Melanocyte of skin (primary cell): Measurements from ENCODE around the gene TRPM6. TPM values are rescaled to one million over a fixed set of nuclear protein-coding genes. Genes with fewer than 3 reads are reported as not detected.

Source experiments
- small RNA-seq, 2 donors: library from RNA; depleted of rRNA; stranded (forward); fragments of <200 nt; gene quantifications; one replicate each; pipeline ENCODE3, GENCODE V24; 2012
- total RNA-seq, 2 donors: library from RNA; depleted of rRNA; stranded (reverse); fragments of >200 nt; gene quantifications; 2 replicates each; pipeline ENCODE4 v1.2.3, GENCODE V29; 2012

TRPM6 gene, protein sequence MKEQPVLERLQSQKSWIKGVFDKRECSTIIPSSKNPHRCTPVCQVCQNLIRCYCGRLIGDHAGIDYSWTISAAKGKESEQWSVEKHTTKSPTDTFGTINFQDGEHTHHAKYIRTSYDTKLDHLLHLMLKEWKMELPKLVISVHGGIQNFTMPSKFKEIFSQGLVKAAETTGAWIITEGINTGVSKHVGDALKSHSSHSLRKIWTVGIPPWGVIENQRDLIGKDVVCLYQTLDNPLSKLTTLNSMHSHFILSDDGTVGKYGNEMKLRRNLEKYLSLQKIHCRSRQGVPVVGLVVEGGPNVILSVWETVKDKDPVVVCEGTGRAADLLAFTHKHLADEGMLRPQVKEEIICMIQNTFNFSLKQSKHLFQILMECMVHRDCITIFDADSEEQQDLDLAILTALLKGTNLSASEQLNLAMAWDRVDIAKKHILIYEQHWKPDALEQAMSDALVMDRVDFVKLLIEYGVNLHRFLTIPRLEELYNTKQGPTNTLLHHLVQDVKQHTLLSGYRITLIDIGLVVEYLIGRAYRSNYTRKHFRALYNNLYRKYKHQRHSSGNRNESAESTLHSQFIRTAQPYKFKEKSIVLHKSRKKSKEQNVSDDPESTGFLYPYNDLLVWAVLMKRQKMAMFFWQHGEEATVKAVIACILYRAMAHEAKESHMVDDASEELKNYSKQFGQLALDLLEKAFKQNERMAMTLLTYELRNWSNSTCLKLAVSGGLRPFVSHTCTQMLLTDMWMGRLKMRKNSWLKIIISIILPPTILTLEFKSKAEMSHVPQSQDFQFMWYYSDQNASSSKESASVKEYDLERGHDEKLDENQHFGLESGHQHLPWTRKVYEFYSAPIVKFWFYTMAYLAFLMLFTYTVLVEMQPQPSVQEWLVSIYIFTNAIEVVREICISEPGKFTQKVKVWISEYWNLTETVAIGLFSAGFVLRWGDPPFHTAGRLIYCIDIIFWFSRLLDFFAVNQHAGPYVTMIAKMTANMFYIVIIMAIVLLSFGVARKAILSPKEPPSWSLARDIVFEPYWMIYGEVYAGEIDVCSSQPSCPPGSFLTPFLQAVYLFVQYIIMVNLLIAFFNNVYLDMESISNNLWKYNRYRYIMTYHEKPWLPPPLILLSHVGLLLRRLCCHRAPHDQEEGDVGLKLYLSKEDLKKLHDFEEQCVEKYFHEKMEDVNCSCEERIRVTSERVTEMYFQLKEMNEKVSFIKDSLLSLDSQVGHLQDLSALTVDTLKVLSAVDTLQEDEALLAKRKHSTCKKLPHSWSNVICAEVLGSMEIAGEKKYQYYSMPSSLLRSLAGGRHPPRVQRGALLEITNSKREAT (N-terminal part only)
- under 1 TPM; under 0.01 to 0.33 TPM for total RNA-seq

DNA sequence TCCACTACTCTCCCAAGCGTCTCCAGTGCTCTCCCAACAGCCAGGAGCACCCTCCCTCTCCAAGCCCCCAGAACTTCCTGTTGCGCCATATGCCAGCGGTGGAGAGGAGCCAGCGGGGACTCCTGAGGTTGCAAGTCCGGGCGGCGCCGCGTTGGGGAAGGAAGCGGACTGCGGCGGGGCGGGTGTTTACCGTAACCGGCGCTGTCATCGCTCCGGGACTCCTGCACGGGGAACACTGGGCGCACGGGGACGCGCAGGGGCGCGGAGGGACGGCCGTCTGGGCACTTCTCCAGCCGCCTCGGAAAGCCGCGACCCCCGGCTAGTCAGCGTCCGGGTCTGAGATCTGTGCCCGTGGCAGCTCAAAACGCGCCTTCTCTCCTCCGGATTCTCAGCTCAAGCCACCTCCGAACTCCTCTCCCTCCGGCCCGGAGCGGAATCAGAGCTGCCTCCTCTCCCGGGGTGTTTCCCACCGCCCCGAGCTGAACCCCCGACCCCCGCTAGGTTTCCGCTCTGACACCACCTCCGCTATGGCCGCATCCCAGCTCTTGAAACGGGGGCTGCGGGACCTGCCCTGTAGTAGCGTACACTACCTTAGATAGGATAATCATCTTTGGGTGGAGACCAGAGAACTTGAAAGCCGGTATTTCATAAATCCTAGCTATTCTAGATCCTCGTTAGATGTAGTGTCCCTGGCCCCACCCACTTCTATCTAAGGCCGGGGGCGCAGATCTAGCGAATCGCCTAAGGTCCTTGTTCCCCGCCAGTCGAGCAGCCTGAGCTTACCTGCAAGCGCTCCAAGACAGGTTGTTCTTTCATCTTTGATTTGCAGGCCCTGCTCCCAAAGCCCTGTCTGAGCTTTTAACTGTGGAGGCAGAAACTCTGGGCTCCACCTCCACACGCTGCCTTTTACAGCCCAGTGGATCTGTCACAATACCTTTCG, at the start of gene TRPM6:
TSS of gene TRPM6 (minus strand) at position 881 of the 940 bp plus-strand sequence. CDS start at position 816, 65 bp downstream.

Small RNA genes lying within 50 kb of the gene (small RNA-seq; reads per million reads assigned to genes)
- gene RNU6-445P = 0 reads per million in 2 donors

Other genes with a start within 250 kb of the TRPM6 start
- 10 to 100 TPM in 1 of 2 donors, 1 to 10 TPM in 1; 5.5 to 11.0 TPM for gene C9orf40, start 65.0 kb upstream of the TRPM6 start, total RNA-seq
- gene CARNMT1, start 140.4 kb upstream of the TRPM6 start, total RNA-seq = 10 to 100 TPM; 22.7 to 23.3 TPM
- 10 to 100 TPM; 12.0 to 16.0 TPM for gene NMRK1, start 200.2 kb upstream of the TRPM6 start, total RNA-seq
- gene OSTF1, start 200.6 kb upstream of the TRPM6 start, total RNA-seq = 10 to 100 TPM; 33.0 to 38.0 TPM